Measurements from ENCODE around the gene NBPF4.

- TF ChIP-seq CTCF (IDR thresholded peaks at IDR 0.05): no peak
- TF ChIP-seq POLR2A (IDR thresholded peaks at IDR 0.05): no peak
These were observed 32.9 kb downstream of the NBPF4 start for GRCh38 chr1:108211014-108211413.
